NCI-H2227 treated with DMSO at 0.1 percent for 48 hours (cell line): Measurements from ENCODE around the gene ZFP36.
A peak's percentile ranks its signal among the peaks of the same experiment; 100 is the strongest.

Experiments used
- DNase-seq: peaks from one replicate; lab custom pipeline; 2025; lab: John Stamatoyannopoulos, UW

ZFP36 gene

DNA sequence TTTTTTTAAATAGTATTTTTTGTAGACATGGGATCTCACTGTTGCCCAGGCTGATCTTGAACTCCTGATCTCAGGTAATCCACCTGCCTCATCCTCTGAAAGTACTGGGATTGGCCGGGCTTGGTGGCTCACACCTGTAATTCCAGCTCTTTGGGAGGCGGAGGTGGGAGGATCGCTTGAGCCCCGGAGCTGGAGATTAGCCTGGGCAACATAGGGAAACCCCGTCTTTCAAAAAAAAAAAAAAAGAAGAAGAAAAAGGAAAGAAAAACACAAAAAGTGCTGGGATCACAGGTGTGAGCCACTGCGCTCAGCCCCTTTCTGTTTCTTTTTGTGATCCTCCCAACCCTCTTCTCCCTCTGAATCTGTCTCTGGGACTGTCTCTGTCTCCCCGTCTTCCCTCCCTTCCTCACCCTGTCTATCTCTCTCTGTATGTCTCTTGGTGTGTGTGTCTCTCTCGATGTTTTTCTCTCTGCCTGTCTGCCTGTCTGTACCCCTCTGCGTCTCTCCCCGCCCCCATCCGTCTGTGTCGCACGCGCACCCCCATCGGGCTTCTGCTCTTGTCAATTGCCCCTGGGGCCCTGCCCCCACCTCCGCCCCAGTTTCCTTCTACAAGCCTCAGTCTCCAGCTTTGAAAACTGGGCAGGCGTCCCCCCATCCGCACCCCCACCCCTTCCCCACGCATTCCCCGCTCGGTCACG lies 540 bp upstream of the ZFP36 start:
- DNase-seq: peak; percentile 98

DNA sequence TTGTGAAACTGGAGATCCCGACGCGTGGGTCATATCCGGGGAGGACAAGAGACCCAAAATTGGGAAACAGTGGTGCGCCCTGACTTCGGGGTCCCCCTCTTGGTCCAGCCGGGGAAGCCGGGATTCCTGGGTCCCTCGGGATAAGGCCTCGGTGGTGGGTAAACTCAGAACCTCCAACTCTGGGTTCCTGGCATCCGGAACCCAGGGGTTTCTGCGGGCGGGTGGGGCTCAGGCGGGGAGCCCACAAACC lies 688 bp downstream of the ZFP36 start:
- no peak for DNase-seq

DNA sequence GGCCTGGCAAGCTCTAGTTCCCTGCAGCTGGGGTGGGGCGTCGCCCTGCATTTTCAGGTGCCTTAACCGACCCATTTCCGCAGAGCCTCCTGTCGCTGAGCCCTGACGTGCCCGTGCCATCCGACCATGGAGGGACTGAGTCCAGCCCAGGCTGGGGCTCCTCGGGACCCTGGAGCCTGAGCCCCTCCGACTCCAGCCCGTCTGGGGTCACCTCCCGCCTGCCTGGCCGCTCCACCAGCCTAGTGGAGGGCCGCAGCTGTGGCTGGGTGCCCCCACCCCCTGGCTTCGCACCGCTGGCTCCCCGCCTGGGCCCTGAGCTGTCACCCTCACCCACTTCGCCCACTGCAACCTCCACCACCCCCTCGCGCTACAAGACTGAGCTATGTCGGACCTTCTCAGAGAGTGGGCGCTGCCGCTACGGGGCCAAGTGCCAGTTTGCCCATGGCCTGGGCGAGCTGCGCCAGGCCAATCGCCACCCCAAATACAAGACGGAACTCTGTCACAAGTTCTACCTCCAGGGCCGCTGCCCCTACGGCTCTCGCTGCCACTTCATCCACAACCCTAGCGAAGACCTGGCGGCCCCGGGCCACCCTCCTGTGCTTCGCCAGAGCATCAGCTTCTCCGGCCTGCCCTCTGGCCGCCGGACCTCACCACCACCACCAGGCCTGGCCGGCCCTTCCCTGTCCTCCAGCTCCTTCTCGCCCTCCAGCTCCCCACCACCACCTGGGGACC lies 1.2 kb downstream of the ZFP36 start:
- no peak for DNase-seq

DNA sequence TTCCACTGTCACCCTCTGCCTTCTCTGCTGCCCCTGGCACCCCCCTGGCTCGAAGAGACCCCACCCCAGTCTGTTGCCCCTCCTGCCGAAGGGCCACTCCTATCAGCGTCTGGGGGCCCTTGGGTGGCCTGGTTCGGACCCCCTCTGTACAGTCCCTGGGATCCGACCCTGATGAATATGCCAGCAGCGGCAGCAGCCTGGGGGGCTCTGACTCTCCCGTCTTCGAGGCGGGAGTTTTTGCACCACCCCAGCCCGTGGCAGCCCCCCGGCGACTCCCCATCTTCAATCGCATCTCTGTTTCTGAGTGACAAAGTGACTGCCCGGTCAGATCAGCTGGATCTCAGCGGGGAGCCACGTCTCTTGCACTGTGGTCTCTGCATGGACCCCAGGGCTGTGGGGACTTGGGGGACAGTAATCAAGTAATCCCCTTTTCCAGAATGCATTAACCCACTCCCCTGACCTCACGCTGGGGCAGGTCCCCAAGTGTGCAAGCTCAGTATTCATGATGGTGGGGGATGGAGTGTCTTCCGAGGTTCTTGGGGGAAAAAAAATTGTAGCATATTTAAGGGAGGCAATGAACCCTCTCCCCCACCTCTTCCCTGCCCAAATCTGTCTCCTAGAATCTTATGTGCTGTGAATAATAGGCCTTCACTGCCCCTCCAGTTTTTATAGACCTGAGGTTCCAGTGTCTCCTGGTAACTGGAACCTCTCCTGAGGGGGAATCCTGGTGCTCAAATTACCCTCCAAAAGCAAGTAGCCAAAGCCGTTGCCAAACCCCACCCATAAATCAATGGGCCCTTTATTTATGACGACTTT lies 2.0 kb downstream of the ZFP36 start:
- DNase-seq: no peak

DNA sequence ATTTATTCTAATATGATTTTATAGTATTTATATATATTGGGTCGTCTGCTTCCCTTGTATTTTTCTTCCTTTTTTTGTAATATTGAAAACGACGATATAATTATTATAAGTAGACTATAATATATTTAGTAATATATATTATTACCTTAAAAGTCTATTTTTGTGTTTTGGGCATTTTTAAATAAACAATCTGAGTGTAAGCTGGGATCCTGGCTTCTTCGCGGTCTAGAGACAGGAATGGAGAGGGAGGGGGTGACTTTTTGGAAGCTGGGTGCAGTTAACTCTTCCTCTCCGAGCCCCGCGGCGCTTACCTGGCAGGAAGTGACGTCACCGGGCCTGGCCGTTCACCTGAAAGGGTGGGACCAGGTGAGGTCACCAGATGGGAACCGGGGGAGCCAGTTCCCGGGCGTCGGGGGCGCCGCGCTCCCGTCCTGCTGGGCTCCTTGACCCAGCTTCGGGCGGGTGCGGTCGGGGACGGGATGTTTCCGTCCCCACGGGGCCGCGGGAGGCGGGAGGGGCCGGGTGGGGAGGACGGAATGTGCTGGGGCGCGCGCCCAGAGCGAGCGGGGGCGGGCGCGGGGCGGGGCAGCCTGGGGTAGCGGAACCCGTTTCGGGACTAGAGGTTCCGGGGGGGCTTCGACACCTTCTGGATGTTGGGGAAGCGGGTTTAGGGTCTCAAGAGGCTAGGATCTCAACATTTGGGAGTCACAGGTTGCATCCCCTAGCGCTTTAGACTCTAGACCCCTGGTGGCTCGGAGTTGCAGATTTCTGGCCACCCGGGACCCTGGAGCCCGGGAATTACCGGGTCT lies 2.8 kb downstream of the ZFP36 start:
- peak; percentile 86 for DNase-seq

DNA sequence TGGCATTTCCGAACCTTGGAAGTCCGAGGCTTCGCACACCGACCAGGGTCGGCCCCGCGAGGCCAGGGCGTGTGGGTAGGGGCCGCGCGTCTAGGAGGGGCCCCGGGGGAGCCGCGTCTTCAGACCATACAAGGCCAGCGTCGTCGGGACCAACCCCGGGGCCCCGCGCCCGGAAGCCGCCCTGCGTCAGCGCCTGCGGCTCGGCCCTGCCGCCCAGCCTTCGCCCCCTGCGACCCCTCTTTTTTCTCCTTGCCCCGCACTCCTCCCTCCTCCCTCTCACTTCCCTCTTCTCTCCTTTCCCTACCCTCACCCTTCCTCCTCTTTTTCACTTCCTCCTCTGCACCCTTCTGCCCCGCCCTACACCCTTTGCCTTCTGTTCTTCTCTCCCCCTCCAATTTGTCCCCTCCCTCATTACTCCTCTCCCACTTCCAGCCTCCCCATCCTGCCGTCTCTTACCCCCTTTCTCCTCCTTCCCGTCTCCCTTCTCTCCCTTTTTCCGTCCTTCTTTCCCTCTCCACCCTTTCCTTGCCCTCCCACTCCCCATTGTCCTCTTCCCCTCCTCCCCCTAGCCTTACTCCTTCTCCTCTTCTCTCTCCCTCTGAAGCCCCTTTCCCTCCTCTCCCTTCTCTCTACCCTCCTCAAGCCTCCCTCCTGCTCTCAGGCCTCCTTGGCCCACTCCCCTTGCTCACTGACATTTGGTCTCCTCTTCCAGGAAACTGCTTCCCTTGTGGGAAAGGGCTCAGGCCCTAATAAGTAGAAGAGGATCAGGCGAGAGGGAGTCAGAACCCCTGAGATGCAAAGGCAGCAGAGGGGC lies 3.6 kb downstream of the ZFP36 start:
- peak; percentile 43 for DNase-seq

DNA sequence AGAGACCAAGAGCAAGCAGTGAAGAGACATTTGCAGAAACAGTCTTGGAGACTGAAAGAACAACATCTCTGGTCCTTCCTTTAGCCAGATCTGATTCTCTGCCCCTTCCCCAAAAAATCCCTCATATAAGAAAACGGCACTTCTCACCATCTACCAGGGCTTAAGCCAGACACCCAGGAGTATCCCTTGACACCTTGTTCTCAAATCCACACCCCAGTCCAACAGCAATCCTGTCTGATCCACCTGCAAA lies 4.1 kb downstream of the ZFP36 start:
- no peak for DNase-seq

DNA sequence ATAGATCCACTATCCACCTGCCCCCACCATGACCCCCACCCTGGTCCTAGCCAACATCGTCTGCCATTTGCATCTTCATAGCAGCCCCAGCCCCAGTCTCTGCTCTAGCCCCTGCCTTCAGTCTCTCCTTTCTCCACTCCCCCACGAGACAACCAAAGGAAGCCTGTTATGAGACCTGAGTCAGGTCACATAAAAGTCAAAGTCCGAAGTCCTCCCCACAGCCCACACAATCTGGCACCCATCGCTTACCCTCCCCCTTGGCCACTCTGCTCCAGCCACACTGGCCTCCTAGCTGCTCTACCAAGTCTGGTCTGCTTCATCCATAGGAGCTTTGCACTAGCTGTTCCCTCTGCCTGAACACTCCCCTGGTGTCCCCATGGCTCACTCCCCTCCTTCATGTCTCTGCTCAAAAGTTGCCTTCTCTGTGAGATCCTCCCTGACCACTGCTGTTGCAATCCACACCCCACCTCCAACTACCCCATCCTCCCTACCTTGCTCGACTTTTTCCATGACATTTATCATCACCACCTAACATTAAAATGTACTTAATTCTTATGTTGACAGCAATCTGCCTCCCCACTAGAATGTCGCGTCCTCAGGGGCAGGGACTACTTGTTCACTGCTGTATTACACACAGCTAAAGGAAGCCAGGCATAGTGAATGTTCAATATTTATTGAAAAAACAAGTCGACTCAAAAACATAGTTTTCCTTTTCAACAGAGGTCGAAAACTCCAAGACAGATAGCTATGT lies 4.6 kb downstream of the ZFP36 start:
- no peak for DNase-seq

DNA sequence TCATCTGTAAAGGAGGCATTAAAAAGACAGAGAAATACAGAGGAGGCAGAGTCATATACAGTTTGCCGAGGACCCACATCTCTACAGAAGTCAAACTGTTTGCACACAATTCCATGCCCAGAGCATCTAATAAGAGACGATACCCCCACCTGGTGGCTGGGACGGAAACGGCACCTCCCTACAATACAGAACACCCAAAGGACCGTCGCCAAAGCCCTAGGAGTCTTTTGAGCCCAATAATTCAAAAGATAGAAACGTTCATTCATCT lies 5.1 kb downstream of the ZFP36 start:
- peak; percentile 100 for DNase-seq

DNA sequence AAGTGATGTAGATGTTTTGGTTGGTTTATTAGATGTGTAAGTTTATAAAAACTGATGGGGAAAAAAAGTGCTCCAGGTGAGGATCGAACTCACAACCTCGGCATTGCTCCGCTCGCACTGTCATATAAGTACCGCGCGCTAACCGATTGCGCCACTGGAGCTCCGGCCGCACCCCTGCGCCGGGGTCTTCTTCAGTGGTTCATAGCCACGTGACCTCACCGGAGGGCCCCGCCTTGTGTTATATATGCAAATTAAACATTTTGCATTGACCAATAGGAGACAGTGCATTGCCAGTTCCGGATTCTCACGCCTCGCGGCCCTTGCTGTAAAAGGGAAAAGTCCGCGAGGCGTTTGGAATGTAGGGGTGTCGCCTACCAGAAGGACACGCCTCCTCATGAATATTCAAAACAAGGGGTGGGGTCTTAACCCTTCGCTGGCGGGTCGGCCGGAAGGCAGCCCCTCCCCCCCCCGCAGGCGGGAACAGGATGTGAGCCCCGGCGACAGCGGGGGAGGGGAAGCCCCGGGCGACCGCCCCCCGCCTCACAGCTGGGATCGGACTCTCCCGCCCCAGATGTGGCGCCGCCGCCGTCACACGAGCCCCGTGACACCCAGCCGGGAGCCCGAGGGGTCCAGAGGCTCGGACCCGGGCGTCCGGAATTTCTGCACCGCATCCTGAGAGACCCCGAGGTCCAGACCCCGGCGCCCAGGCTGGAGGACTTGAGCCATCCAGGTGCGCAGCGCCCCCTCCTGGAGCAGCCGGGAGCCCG lies 5.6 kb downstream of the ZFP36 start, which contains the start of gene PLEKHG2:
Gene PLEKHG2, plus strand, starts transcription at position 570 of the 767 bp plus-strand sequence. CDS start 1,418 bp downstream, outside the sequence.
- peak; percentile 100 for DNase-seq

DNA sequence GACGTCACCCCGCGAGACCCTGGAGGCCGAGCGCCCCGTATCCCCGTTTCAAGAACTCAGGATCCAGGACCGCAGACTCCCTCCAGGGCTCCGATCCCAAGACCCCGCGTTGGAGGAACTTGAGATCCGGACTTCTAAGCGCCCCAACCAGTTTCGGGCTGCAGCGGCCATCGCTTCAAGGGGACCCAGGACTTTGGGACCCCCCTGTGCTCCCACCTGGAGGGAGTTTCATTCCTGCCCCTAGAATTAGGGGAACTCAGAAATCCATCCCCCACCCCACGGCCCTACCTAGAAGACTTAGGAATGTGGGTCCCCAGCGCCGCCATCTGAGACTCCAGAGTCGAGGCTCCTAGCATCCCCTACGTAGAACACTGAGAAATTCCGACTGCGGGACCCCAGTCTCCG lies 6.2 kb downstream of the ZFP36 start:
- DNase-seq: no peak

DNA sequence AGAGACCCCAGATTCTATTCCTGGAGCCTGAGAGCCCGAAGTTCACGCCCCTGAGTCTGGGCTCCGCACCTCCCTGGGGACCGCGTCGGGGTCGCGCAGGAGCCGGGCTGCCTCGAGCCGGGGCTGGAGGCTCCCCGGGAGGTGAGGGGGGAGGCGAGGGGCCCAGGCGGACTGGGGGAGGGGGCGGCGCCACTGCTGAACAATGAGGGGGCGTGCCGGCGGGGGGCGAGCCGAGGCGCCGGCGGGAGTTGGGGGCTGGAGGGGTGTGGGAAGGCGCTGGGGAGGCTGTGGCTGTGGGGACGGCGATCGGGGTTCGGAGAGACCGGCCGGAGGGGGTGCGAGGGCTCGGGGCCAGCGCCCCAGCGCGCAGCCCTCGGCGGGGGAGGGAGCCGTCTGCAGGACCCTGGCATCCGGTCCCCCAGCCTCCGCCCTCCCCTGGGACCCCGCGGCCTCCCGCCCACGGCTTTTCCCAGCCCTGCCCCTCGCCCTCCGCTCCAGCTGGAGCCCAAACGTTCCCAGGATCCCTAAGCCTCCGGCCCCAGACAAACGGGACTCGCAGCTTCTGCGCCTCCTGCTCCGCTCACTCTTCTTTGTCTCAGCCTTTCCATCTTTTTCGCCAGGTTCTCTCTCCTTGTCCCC lies 6.7 kb downstream of the ZFP36 start:
- peak; percentile 86 for DNase-seq

DNA sequence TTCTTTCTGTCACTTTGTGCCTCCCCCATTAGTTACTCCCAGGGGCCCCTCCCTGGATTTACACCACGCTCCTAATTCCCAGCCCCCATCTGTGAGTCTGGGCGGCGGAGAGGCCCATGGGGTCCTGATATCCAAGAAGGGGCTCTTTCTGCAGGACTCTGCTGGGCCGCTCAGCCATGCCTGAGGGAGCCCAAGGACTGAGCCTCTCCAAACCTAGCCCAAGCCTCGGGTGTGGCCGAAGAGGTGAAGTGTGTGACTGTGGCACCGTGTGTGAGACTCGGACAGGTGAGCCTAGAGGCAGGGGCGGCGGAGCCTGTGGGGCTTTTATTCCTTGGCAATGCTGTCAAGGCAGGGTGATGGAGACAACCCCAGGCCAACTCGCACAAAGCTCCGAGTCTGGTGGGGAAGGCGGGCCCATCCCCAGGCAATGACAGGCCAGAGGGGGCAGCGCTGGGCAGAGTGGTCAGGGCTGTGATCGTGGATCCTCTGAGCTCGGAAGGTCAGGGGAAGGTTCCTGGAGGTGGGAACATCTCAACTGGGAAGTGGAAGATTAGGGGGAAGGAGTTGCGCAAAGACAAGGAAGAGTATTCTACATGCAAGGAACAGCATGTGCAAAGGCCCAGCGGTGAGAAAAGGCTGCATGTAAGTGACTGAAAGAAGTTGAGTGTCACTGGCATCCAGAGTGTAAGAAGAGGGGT lies 7.4 kb downstream of the ZFP36 start:
- peak; percentile 87 for DNase-seq

DNA sequence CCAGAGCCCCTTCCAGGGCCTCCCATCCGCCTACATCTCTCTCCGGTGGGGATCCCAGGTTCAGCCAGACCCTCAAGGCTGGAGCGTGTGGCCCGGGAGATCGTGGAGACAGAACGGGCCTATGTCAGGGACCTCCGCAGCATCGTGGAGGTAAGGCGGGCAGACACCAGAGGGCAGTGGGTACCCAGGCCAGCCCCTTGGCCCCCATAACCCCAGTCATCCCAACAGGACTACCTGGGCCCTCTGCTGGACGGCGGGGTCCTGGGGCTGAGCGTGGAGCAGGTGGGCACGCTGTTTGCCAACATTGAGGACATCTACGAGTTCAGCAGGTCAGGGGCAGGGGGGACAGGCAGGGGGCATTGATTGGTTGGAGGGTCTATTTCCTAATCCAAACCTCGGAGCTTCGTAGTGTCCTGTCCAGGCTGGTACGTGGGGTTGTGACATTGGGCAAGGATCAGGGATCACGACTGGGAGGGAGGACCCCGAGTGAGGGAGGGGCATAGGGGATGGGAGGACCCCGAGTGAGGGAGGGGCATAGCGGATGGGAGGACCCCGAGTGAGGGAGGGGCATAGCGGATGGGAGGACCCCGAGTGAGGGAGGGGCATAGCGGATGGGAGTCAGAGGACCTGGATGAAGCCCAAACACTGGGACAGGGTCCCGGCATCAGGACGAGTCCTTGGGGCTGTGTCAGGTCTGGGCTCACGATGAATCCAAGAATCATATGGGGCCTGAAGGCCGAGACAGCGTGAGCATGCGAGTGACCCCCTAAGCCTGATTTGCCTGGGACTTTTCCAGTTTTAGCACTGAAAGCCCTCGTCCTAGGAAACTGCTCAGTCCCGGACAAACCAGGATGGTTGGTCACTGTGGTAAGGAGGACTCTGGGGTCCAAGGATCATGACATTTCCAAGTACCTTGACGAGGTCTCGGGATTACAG lies 8.7 kb downstream of the ZFP36 start:
- DNase-seq: no peak

DNA sequence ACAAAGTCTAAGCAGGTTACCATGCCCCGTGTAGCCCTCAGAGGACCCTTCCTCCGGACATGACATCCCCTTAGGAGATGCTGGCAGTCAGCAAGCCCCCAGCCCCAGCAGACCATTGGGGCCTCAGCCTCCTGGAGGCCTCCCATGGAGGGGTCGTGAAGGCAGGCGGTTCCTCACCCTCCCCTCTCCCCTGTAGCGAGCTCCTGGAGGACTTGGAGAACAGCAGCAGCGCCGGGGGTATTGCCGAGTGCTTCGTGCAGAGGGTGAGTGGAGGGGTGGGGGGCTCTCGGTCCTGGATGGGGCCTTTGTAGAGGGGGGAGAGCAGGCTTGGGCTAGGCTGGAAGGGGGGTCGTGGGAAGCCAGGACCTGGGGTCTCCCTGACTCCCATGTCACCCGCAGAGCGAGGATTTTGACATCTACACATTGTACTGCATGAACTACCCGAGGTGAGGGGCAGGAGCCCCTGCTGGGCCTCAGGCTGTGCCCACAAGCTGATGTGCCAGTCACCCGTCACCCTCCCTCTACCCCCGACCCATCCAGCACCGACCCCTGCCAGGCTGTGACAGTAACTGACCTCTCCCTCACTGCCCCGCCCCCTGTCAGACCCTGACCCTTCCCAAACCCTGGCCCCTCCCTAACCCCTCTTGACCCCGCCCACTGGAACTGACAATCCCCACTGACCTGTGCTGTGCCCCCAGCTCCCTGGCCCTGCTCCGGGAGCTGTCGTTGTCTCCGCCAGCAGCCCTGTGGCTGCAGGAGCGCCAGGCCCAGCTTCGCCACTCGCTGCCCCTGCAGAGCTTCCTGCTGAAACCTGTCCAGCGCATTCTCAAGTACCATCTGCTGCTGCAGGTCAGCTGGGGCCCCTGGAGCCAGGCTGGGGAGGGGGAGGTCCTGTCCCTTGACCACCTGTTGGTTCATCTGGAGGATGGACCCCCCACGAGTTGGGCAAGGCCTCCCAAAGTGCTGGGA lies 9.8 kb downstream of the ZFP36 start:
- DNase-seq: no peak

DNA sequence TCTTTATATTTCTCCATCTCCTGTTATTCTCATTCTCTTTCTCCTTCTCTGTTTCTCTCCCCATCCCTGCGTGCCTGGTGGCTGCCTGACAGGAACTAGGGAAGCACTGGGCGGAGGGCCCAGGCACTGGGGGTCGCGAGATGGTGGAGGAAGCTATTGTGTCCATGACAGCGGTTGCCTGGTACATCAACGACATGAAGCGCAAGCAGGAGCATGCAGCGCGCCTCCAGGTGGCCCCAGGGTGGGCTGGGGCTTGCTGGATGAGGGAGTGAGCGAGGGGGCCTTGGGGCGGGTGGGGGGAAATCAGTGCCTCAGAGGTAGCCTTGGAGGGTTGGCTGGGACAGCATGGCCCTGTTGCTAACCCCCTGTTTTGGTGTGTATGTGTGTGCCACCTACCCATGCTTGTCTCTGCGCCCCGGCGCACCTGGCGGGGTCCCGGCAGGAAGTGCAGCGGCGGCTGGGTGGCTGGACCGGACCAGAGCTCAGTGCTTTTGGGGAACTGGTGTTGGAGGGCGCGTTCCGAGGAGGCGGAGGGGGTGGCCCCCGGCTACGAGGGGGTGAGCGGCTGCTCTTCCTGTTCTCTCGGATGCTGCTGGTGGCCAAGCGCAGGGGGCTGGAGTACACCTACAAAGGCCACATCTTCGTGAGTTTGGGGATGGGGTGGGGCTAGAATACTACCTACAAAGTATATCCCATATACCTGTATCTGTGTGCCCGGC lies 11.0 kb downstream of the ZFP36 start:
- no peak for DNase-seq
